Suprapubic skin (tissue), 3 donors: ENCODE results near the gene LPAR1.

Experiments used
- CTCF ChIP-seq, 2 donors: fragments of 200-600 bp in 1 of 2; fragments of 450-650 bp in 1 of 2; sonication (generic) in 1 of 2; IDR thresholded peaks; one replicate each; pipeline ENCODE4 v1.5.1; 2016 to 2019; ENCODE audit warnings: antibody characterized with exemption in 2 of 2, mild to moderate bottlenecking in 1 of 2, moderate library complexity in 1 of 2
- EP300 ChIP-seq: sonication (generic); formaldehyde crosslinking; IDR thresholded peaks from one replicate; pipeline ENCODE4 v1.6.1; 2017; ENCODE audit warnings: antibody characterized with exemption

- TF ChIP-seq EP300 (no peak), CTCF (IDR thresholded peaks at IDR 0.05) (no peak)
These were observed 53.3 kb downstream of the LPAR1 start for GRCh38 chr9:110984890-110985437.
